ENCODE results near the gene CIART.
"Not testable (repeated sequence)": the region's sequence is repeated elsewhere in the genome, so short reads cannot be mapped to it uniquely, and the experiment has no call there.

Gene CIART

GRCh38 chr1:150235852-150236613, 46.3 kb upstream of the CIART start, which contains the start of gene ANP32E:
Gene ANP32E (minus strand): TSS chr1:150236112. CDS start chr1:150235786, 326 bp downstream.
- peak; percentile 99 for DNase-seq (ENCODE audit: low spot score)
- TF ChIP-seq CTCF (IDR thresholded peaks at IDR 0.05), result no peak
- peak within 1 kb of the TSS; percentile 81 for H3K4me3 ChIP-seq
- peak within 1 kb of the TSS; percentile 97 to 98 for H3K27ac ChIP-seq

GRCh38 chr1:150236614-150237100, 45.7 kb upstream of the CIART start:
- H3K4me3 ChIP-seq, result peak overlapping the region; percentile 81
- no peak for DNase-seq (ENCODE audit: low spot score)
- H3K27ac ChIP-seq, result peak overlapping the region in 1 of 2 donors; percentile 98
- no peak for TF ChIP-seq CTCF (IDR thresholded peaks at IDR 0.05)

- H3K27ac ChIP-seq; H3K4me3 ChIP-seq; DNase-seq (ENCODE audit: low spot score): not testable (repeated sequence)
These were observed 45.2 kb upstream of the CIART start for GRCh38 chr1:150237176-150237575.

GRCh38 chr1:150237746-150238145, 44.6 kb upstream of the CIART start:
- no peak for TF ChIP-seq CTCF (IDR thresholded peaks at IDR 0.05)
- no peak for DNase-seq (ENCODE audit: low spot score)
- no peak overlapping the region for H3K27ac ChIP-seq
- H3K4me3 ChIP-seq, result no peak overlapping the region

- no peak for DNase-seq (ENCODE audit: low spot score)
- Histone ChIP-seq H3K4me3 (no peak overlapping the region), H3K27ac (no peak overlapping the region)
- TF ChIP-seq CTCF (IDR thresholded peaks at IDR 0.05), result no peak
These were observed 39.4 kb upstream of the CIART start for GRCh38 chr1:150243003-150243402.

- TF ChIP-seq CTCF (IDR thresholded peaks at IDR 0.05), result no peak
- Histone ChIP-seq H3K27ac (no peak overlapping the region), H3K4me3 (no peak overlapping the region)
- DNase-seq (ENCODE audit: low spot score), result no peak
These were observed 32.4 kb upstream of the CIART start for GRCh38 chr1:150249936-150250335.

- no peak for TF ChIP-seq CTCF (IDR thresholded peaks at IDR 0.05)
- H3K4me3 ChIP-seq, result peak overlapping the region; percentile 50
- DNase-seq (ENCODE audit: low spot score), result no peak
- no peak overlapping the region for H3K27ac ChIP-seq
These were observed 26.2 kb upstream of the CIART start for GRCh38 chr1:150256198-150256553.

Data from coronary artery (tissue), 2 donors.